Right ventricle myocardium inferior (tissue), 1 donor: Measurements from ENCODE around the gene FUS. TPM values are rescaled to one million over a fixed set of nuclear protein-coding genes. Genes with fewer than 3 reads are reported as not detected.

Source experiments
- ATAC-seq: fragments of 200-7000 bp; cut with Tn5 transposase; one replicate; pipeline ENCODE4 v1.9.1; 2020; ENCODE audit warnings: mild to moderate bottlenecking, moderate library complexity
- DNase-seq: peaks from one replicate; pipeline ENCODE4 v3.0.0; 2021; ENCODE audit errors: missing footprints
- intact Hi-C: fragments of 100-400 bp; cut with DNase I; formaldehyde crosslinking; loops from one replicate; pipeline ENCODE4 v1.11.0; 2022
- total RNA-seq: library from RNA; stranded (reverse); fragmentation: NEBNext Ultra II Directional; extraction: Animal tissue kit (Norgen Biotek cat#: 25700); gene quantifications from one replicate; pipeline ENCODE4 v1.2.1, GENCODE V29; 2021
- donor health status: DM: no; HTN: yes; CAD: no; lungs with severe emphysema.

The FUS gene
- total RNA-seq, 1 donor from 2014 or later: 86.8 TPM

GRCh38 chr16:31181102-31181830, 1.3 kb downstream of the FUS start:
- ATAC-seq (no peak), DNase-seq (no peak)
- intact Hi-C loops: loop anchor here (10.0 kb wide), 1 partner anchor 264 kb away; the partner anchor contains the start of gene ZNF843

GRCh38 chr16:31182391-31182790, 2.5 kb downstream of the FUS start:
- DNase-seq (no peak), ATAC-seq (no peak)
- intact Hi-C loops: loop anchor here (10.0 kb wide), 1 partner anchor 262 kb away; the partner anchor contains the start of gene ZNF843

- DNase-seq: no peak
- no peak for ATAC-seq
- intact Hi-C loops: loop anchor here (10.0 kb wide), 1 partner anchor 261 kb away; the partner anchor contains the start of gene ZNF843
These were observed 3.8 kb downstream of the FUS start for GRCh38 chr16:31183432-31184428.

GRCh38 chr16:31184888-31185287, 4.9 kb downstream of the FUS start:
- intact Hi-C loops: loop anchor here (10.0 kb wide), 1 partner anchor 260 kb away; the partner anchor contains the start of gene ZNF843
- DNase-seq: no peak
- no peak for ATAC-seq

GRCh38 chr16:31185339-31185738, 5.4 kb downstream of the FUS start:
- intact Hi-C loops: loop anchor here (10.0 kb wide), 1 partner anchor 259 kb away; the partner anchor contains the start of gene ZNF843
- DNase-seq (no peak), ATAC-seq (no peak)

- no peak for ATAC-seq
- DNase-seq: no peak
- intact Hi-C loops: loop anchor here (10.0 kb wide), 1 partner anchor 259 kb away; the partner anchor contains the start of gene ZNF843
These were observed 6.2 kb downstream of the FUS start for GRCh38 chr16:31186176-31186575.

GRCh38 chr16:31186930-31187807, 7.2 kb downstream of the FUS start:
- no peak for DNase-seq
- intact Hi-C loops: loop anchor here (10.0 kb wide), 1 partner anchor 258 kb away; the partner anchor contains the start of gene ZNF843
- ATAC-seq: no peak

GRCh38 chr16:31187808-31188189, 7.9 kb downstream of the FUS start:
- ATAC-seq: no peak
- no peak for DNase-seq
- intact Hi-C loops: loop anchor here (10.0 kb wide), 1 partner anchor 257 kb away; the partner anchor contains the start of gene ZNF843

GRCh38 chr16:31188450-31189411, 8.8 kb downstream of the FUS start:
- intact Hi-C loops: loop anchor here (10.0 kb wide), 1 partner anchor 256 kb away; the partner anchor contains the start of gene ZNF843
- DNase-seq: no peak
- no peak for ATAC-seq

GRCh38 chr16:31189412-31189778, 9.5 kb downstream of the FUS start:
- ATAC-seq: no peak
- intact Hi-C loops: loop anchor here (10.0 kb wide), 1 partner anchor 255 kb away; the partner anchor contains the start of gene ZNF843
- no peak for DNase-seq

GRCh38 chr16:31190061-31190460, 10.1 kb downstream of the FUS start:
- DNase-seq (no peak), ATAC-seq (no peak)
- intact Hi-C loops: no loop called here

- ATAC-seq: no peak
- intact Hi-C loops: no loop called here
- DNase-seq: no peak
These were observed 11.0 kb downstream of the FUS start for GRCh38 chr16:31190818-31191444.

- DNase-seq (no peak), ATAC-seq (no peak)
- intact Hi-C loops: no loop called here
These were observed 11.9 kb downstream of the FUS start for GRCh38 chr16:31191697-31192428.

GRCh38 chr16:31192856-31193642, 13.1 kb downstream of the FUS start:
- intact Hi-C loops: no loop called here
- no peak for ATAC-seq
- DNase-seq: no peak

- DNase-seq (no peak), ATAC-seq (no peak)
- intact Hi-C loops: no loop called here
These were observed 13.9 kb downstream of the FUS start for GRCh38 chr16:31193874-31194273.
